H1 (cell line): ENCODE data around the gene PARK7. TPM values are rescaled to one million over a fixed set of nuclear protein-coding genes. Genes with fewer than 3 reads are reported as not detected.

Experiments
- ASH2L ChIP-seq: fragments of 200-600, 300-600 bp; sonication (generic); IDR thresholded peaks from one replicate; pipeline ENCODE4 v1.7.1; 2017; ENCODE audit warnings: low read length
- ATF3 ChIP-seq: IDR thresholded peaks from 2 replicates; pipeline ENCODE4 v1.6.1; 2011; ENCODE audit warnings: low read depth, mild to moderate bottlenecking, low read length; ENCODE audit not compliant: insufficient read depth
- polyA plus RNA-seq, 7 experiments: library from polyadenylated mRNA; depleted of rRNA in 3 of 7; stranded (reverse) in 5 of 7; unstranded in 2 of 7; fragments of >200 nt in 5 of 7; fragments of 200-250 nt in 2 of 7; gene quantifications; 1 replicate in 5 of 7; 2 replicates in 1 of 7; 4 replicates in 1 of 7; pipeline versions ENCODE4 v1.2.1 to v1.2.3, GENCODE V29; 2011 to 2013; ENCODE audit warnings: missing spikeins in 2 of 7, mixed read lengths in 2 of 7
- total RNA-seq: library from RNA; stranded (reverse); fragmentation: NEBNext Ultra II Directional; extraction: Animal tissue kit (Norgen Biotek cat#: 25700); gene quantifications from 2 replicates; pipeline ENCODE4 v1.2.1, GENCODE V29; 2021

Gene PARK7
- total and polyA plus RNA-seq, 2 of the 8 experiments (the other 6 are each of a cell fraction or from before 2014, with no cell fraction given): 206 to 383 TPM

GRCh38 chr1:8004113-8004802, 42.7 kb downstream of the PARK7 start (continued):
- TF ChIP-seq ATF3: no peak
- TF ChIP-seq ASH2L: no peak
- TF ChIP-seq, all 59 proteins: peak for 0
